Endodermal cell (in vitro differentiated cells): ENCODE results near the gene VPS33B. TPM values are rescaled to one million over a fixed set of nuclear protein-coding genes. Genes with fewer than 3 reads are reported as not detected.

Experiments
- DNase-seq: peaks from one replicate; pipeline ENCODE4 v3.0.0-alpha.2; 2017
- H3K27ac ChIP-seq: 2 replicates; pipeline ENCODE4 v1.5.1; 2013; ENCODE audit warnings: mild to moderate bottlenecking, low read depth, low read length, moderate library complexity
- H3K27me3 ChIP-seq: 2 replicates; pipeline ENCODE4 v1.6.1; 2013; ENCODE audit warnings: mild to moderate bottlenecking, low read length, moderate library complexity; ENCODE audit not compliant: insufficient read depth, control insufficient read depth, poor library complexity, severe bottlenecking
- H3K36me3 ChIP-seq: 2 replicates; pipeline ENCODE4 v1.7.0; 2013; ENCODE audit warnings: mild to moderate bottlenecking, low read length, moderate library complexity; ENCODE audit not compliant: control insufficient read depth, insufficient read depth
- H3K4me1 ChIP-seq: one replicate; pipeline ENCODE4 v1.7.0; 2013; ENCODE audit warnings: low read length; ENCODE audit not compliant: control insufficient read depth, insufficient read depth
- H3K4me3 ChIP-seq: 2 replicates; pipeline ENCODE4 v1.5.1; 2013; ENCODE audit warnings: mild to moderate bottlenecking, low read length, moderate library complexity
- H3K9ac ChIP-seq: 2 replicates; pipeline ENCODE4 v1.6.1; 2013; ENCODE audit warnings: mild to moderate bottlenecking, low read length, moderate library complexity; ENCODE audit not compliant: poor library complexity, severe bottlenecking; ENCODE audit errors: extremely low read depth
- H3K9me3 ChIP-seq: 2 replicates; pipeline ENCODE4 v1.6.1; 2013; ENCODE audit warnings: mild to moderate bottlenecking, low read length, moderate library complexity; ENCODE audit not compliant: control insufficient read depth
- H3K27ac Mint-ChIP-seq: 2 replicates; pipeline ENCODE4 v1.8.0; 2020; ENCODE audit warnings: mixed read lengths
- H3K27me3 Mint-ChIP-seq: 2 replicates; pipeline ENCODE4 v1.8.0; 2021; ENCODE audit warnings: mild to moderate bottlenecking, mixed read lengths; ENCODE audit not compliant: insufficient read depth
- H3K36me3 Mint-ChIP-seq: 2 replicates; pipeline ENCODE4 v1.8.0; 2020; ENCODE audit warnings: low read depth, mixed read lengths
- H3K4me1 Mint-ChIP-seq: 2 replicates; pipeline ENCODE4 v1.8.0; 2020; ENCODE audit warnings: mixed read lengths
- H3K4me3 Mint-ChIP-seq: 2 replicates; pipeline ENCODE4 v1.8.0; 2020; ENCODE audit warnings: mild to moderate bottlenecking, moderate library complexity, mixed read lengths
- H3K9me3 Mint-ChIP-seq: 2 replicates; pipeline ENCODE4 v1.8.0; 2020; ENCODE audit warnings: mild to moderate bottlenecking, mixed read lengths
- CTCF ChIP-seq: fragments of 200-600 bp; sonication (generic); conservative IDR thresholded peaks from 2 replicates; pipeline ENCODE4 v1.5.0; 2021; ENCODE audit warnings: antibody characterized with exemption, mild to moderate bottlenecking
- WGBS, 2 experiments: methylation state at CpG; one replicate each; pipeline versions ENCODE4 v1.1.5 to v1.1.7; 2013; ENCODE audit warnings: missing lambda C conversion rate in 2 of 2, mixed read lengths in 1 of 2; ENCODE audit not compliant: insufficient coverage in 1 of 2, insufficient read length in 1 of 2; 5-methylcytosine and 5-hydroxymethylcytosine counted together
- total RNA-seq, 2 donors: library from RNA; stranded (reverse); fragmentation: NEBNext Ultra II Directional in 1 of 2; extraction: Animal tissue kit (Norgen Biotek cat#: 25700) in 1 of 2; gene quantifications; 2 replicates in 1 of 2; 3 replicates in 1 of 2; pipeline ENCODE4 v1.2.1, GENCODE V29; 2021

The VPS33B gene
- total RNA-seq, 2 donors from 2014 or later, result 22.4 to 25.0 TPM

GRCh38 chr15:90960298-90961091, 61.9 kb downstream of the VPS33B start:
- H3K27me3 ChIP-seq, result no peaks in the 10 kb centered on the region
- H3K4me1 ChIP-seq, result no peaks in the 10 kb centered on the region
- Mint-ChIP-seq H3K9me3 (no peaks in the 10 kb centered on the region), H3K4me3 (no peak overlapping the region), H3K27ac (no peak overlapping the region), H3K4me1 (peaks cover 10% of the 10 kb centered on the region), H3K27me3 (no peaks in the 10 kb centered on the region), H3K36me3 (peaks cover 43% of the 10 kb centered on the region)
- no peak overlapping the region for H3K27ac ChIP-seq
- H3K4me3 ChIP-seq, result no peak overlapping the region
- TF ChIP-seq CTCF, result no peak
- no peak for DNase-seq
- 90 to 96% methylated on average over 19 to 20 of the region's 20 CpGs for WGBS, 2 experiments
- H3K9ac ChIP-seq, result no peak overlapping the region
- H3K36me3 ChIP-seq, result peaks cover 43% of the 10 kb centered on the region
- no peaks in the 10 kb centered on the region for H3K9me3 ChIP-seq

GRCh38 chr15:90959894-90960293, 62.5 kb downstream of the VPS33B start:
- Histone ChIP-seq H3K27ac (no peak overlapping the region), H3K27me3 (no peaks in the 10 kb centered on the region), H3K4me3 (no peak overlapping the region), H3K4me1 (no peaks in the 10 kb centered on the region), H3K9ac (no peak overlapping the region), H3K36me3 (peaks cover 43% of the 10 kb centered on the region), H3K9me3 (no peaks in the 10 kb centered on the region)
- Mint-ChIP-seq H3K27ac (no peak overlapping the region), H3K9me3 (no peaks in the 10 kb centered on the region), H3K36me3 (peaks cover 40% of the 10 kb centered on the region), H3K27me3 (no peaks in the 10 kb centered on the region), H3K4me3 (no peak overlapping the region), H3K4me1 (peaks cover 10% of the 10 kb centered on the region)
- 92 to 94% methylated on average over 4 to 5 of the region's 5 CpGs for WGBS, 2 experiments
- DNase-seq, result no peak
- no peak for TF ChIP-seq CTCF

DNA sequence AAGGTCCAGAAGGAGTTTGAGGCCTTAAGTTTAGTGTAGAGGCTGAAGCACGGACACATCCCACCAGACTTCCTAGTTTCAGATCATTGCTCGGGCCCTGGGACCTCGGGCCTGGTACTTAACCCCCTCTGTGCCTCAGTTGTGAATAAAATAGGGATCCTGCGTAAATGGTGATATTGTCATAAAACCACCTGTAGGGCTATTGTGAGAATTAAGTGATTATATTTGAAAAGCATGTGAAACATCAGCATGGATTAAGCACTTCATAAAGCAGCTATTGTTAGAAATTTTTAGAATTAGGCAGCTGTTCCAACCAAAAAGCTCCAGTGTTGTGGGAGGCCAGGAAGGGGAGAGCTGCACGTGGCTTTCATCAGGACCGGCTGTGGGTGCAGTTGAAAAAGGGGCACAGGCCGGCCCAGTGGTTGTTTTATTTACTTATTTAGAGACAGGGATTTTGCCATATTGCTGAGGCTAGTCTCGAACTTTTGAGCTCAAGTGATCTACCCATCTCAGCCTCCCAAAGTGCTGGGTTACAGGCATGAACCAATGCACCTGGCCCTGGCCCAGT, 63.3 kb downstream of the VPS33B start:
- peaks cover 37% of the 10 kb centered on the region for H3K36me3 Mint-ChIP-seq
- DNase-seq, result no peak
- H3K36me3 ChIP-seq, result peaks cover 38% of the 10 kb centered on the region
- WGBS, 2 experiments, result 91 to 100% methylated on average over 5 to 8 of the region's 8 CpGs
- H3K4me1 ChIP-seq, result no peaks in the 10 kb centered on the region
- no peak overlapping the region for H3K4me3 Mint-ChIP-seq
- no peak overlapping the region for H3K9ac ChIP-seq
- H3K27me3 ChIP-seq, result no peaks in the 10 kb centered on the region
- no peak overlapping the region for H3K27ac Mint-ChIP-seq
- no peak overlapping the region for H3K4me3 ChIP-seq
- TF ChIP-seq CTCF, result no peak
- H3K27me3 Mint-ChIP-seq, result no peaks in the 10 kb centered on the region
- H3K27ac ChIP-seq, result no peak overlapping the region
- H3K9me3 ChIP-seq, result no peaks in the 10 kb centered on the region
- peaks cover 10% of the 10 kb centered on the region for H3K4me1 Mint-ChIP-seq
- H3K9me3 Mint-ChIP-seq, result no peaks in the 10 kb centered on the region
